K562 (cell line): ENCODE data around the gene RTN4. TPM values are rescaled to one million over a fixed set of nuclear protein-coding genes. Genes with fewer than 3 reads are reported as not detected.
A peak's percentile ranks its signal among the peaks of the same experiment; 100 is the strongest.

ENCODE experiments used
- ATAC-seq: fragments of 200-7000 bp; cut with Tn5 transposase; 3 replicates; pipeline ENCODE4 v1.9.1; 2020; ENCODE audit warnings: moderate library complexity
- BruUV-seq: library from RNA; stranded (reverse); fragments of 400-500 nt; replicated peaks from 2 replicates; lab custom pipeline; 2021; lab: Mats Ljungman, UMichigan
- CTCF ChIA-PET: fragments of 300-600 bp; formaldehyde crosslinking; extraction: SDS; loops from one replicate; lab custom pipeline; 2021; ENCODE audit warnings: low intra/inter-chr PET ratio; lab: Yijun Ruan, JAX
- POLR2A ChIA-PET: fragments of 300-600, 350-650 bp; sonication (Branson Sonifier 250); formaldehyde crosslinking; extraction: SDS; loops from one replicate; lab custom pipeline; 2021; ENCODE audit warnings: antibody characterized with exemption, inconsistent platforms; lab: Yijun Ruan, JAX
- DNase-seq, 4 experiments: peaks; one replicate each; pipeline versions ENCODE4 v3.0.0 to v3.0.0-alpha.2; 2011 to 2018; ENCODE audit warnings: low spot score in 3 of 4, mixed read lengths in 3 of 4; ENCODE audit errors: extremely low read depth in 1 of 4
- FAIRE-seq: peaks from 2 replicates; lab custom pipeline; 2011; peaks lifted over from hg19 to GRCh38; lab: Jason Lieb, UNC
- H2AFZ ChIP-seq: 2 replicates; pipeline ENCODE4 v1.6.0; 2011; ENCODE audit warnings: low read depth, low read length, control low read depth, inconsistent platforms
- H3K27ac ChIP-seq: fragments of 200-600 bp; 3 replicates; pipeline ENCODE4 v1.8.0; 2011; ENCODE audit warnings: low read depth, mild to moderate bottlenecking, control low read depth, inconsistent platforms, low read length, moderate library complexity, mixed read lengths; ENCODE audit errors: extremely low read depth
- H3K27me3 ChIP-seq, 2 experiments: fragments of 300-600 bp in 1 of 2; 2 replicates in 1 of 2; 3 replicates in 1 of 2; pipeline versions ENCODE4 v1.6.0 to v1.8.0; 2011; ENCODE audit warnings: inconsistent platforms in 2 of 2, low read length in 2 of 2, mild to moderate bottlenecking in 1 of 2, mixed read lengths in 1 of 2, moderate library complexity in 1 of 2; ENCODE audit not compliant: control insufficient read depth in 2 of 2, insufficient read depth in 2 of 2
- H3K36me3 ChIP-seq: fragments of 300-600 bp; 3 replicates; pipeline ENCODE4 v1.8.0; 2011; ENCODE audit warnings: mild to moderate bottlenecking, low read length, inconsistent platforms; ENCODE audit not compliant: control insufficient read depth, insufficient read depth
- H3K4me1 ChIP-seq, 2 experiments: fragments of 200-600 bp in 1 of 2; replicated peaks in 1 of 2; 2 replicates in 1 of 2; 3 replicates in 1 of 2; pipeline versions ENCODE4 v1.5.1 to v1.8.0; 2011; ENCODE audit warnings: inconsistent platforms in 2 of 2, low read length in 2 of 2, mild to moderate bottlenecking in 1 of 2, mixed read lengths in 1 of 2, moderate library complexity in 1 of 2; ENCODE audit not compliant: control insufficient read depth in 2 of 2, insufficient read depth in 2 of 2
- H3K4me2 ChIP-seq: 2 replicates; pipeline ENCODE4 v1.6.1; 2011; ENCODE audit warnings: low read length, control low read depth, inconsistent platforms, mixed read lengths; ENCODE audit not compliant: insufficient read depth
- H3K4me3 ChIP-seq: fragments of 200-600 bp; sonication (generic), shearing (Covaris generic); 2 replicates; pipeline ENCODE4 v1.5.1; 2016; ENCODE audit warnings: control low read depth, inconsistent platforms
- H3K79me2 ChIP-seq: fragments of 200-600 bp; 3 replicates; pipeline ENCODE4 v1.8.0; 2011; ENCODE audit warnings: low read length, inconsistent platforms; ENCODE audit not compliant: control insufficient read depth, insufficient read depth
- H3K9ac ChIP-seq, 2 experiments: 2 replicates each; pipeline versions ENCODE4 v1.6.0 to v1.6.1; 2011; ENCODE audit warnings: low read depth in 2 of 2, low read length in 2 of 2, control low read depth in 1 of 2, inconsistent platforms in 1 of 2, mild to moderate bottlenecking in 1 of 2, mixed read lengths in 1 of 2; ENCODE audit not compliant: insufficient read depth in 1 of 2
- H3K9me1 ChIP-seq: one replicate; pipeline ENCODE4 v1.6.0; 2011; ENCODE audit warnings: inconsistent platforms, mild to moderate bottlenecking, low read length, moderate library complexity; ENCODE audit not compliant: control insufficient read depth, insufficient read depth
- H3K9me3 ChIP-seq: replicated peaks from 2 replicates; pipeline ENCODE4 v1.5.1; 2011; ENCODE audit warnings: low read depth, low read length, inconsistent platforms; ENCODE audit not compliant: control insufficient read depth, insufficient read depth
- H4K20me1 ChIP-seq: replicated peaks from 2 replicates; pipeline ENCODE4 v1.6.1; 2011; ENCODE audit warnings: low read length, inconsistent platforms, mixed read lengths; ENCODE audit not compliant: control insufficient read depth, insufficient read depth
- C11orf30 ChIP-seq: fragments of 450-650 bp; IDR thresholded peaks from 2 replicates; pipeline ENCODE4 v1.6.1; 2016; ENCODE audit warnings: low read depth, mild to moderate bottlenecking
- CBX3 ChIP-seq, 2 experiments: IDR thresholded peaks; 1 replicate in 1 of 2; 2 replicates in 1 of 2; pipeline ENCODE4 v1.6.1; 2012; ENCODE audit warnings: inconsistent platforms in 2 of 2, low read length in 2 of 2, borderline replicate concordance in 1 of 2, control low read depth in 1 of 2
- KLF16 ChIP-seq: IDR thresholded peaks from 2 replicates; pipeline ENCODE4 v1.6.1; 2016; ENCODE audit warnings: antibody characterized with exemption
- NR4A1 ChIP-seq, 2 experiments: fragments of 250-450 bp in 1 of 2; fragments of 450-650 bp in 1 of 2; sonication (Bioruptor Pico) in 1 of 2; IDR thresholded peaks; 2 replicates each; pipeline versions ENCODE4 v1.4.0 to v1.6.1; 2016 to 2020; ENCODE audit warnings: mild to moderate bottlenecking in 2 of 2, missing compliant biosample characterization in 1 of 2, missing genetic modification characterization in 1 of 2, moderate library complexity in 1 of 2
- PKNOX1 ChIP-seq: fragments of 450-650 bp; IDR thresholded peaks from 2 replicates; pipeline ENCODE4 v1.6.1; 2016
- SIN3B ChIP-seq: fragments of 450-650 bp; IDR thresholded peaks from 2 replicates; pipeline ENCODE4 v1.6.1; 2017; ENCODE audit warnings: low read depth, mild to moderate bottlenecking, moderate library complexity
- ZBTB26 ChIP-seq: fragments of 450-650 bp; formaldehyde crosslinking; IDR thresholded peaks from 2 replicates; pipeline ENCODE4 v1.4.0; 2022; ENCODE audit warnings: missing genetic modification characterization
- ZNF316 ChIP-seq: fragments of 450-650 bp; IDR thresholded peaks from 2 replicates; pipeline ENCODE4 v1.6.1; 2016
- ZNF395 ChIP-seq: fragments of 200-800 bp; sonication (Bioruptor generic); IDR thresholded peaks from 2 replicates; pipeline ENCODE4 v1.6.1; 2017; ENCODE audit warnings: missing genetic modification characterization, missing compliant biosample characterization
- WGBS: fragments of 100-300 bp; shearing (Covaris generic); methylation state at CpG from one replicate; pipeline ENCODE4 v1.1.6; 2016; ENCODE audit warnings: low coverage, mixed read lengths; ENCODE audit not compliant: insufficient coverage; ENCODE audit errors: missing lambda C conversion rate; 5-methylcytosine and 5-hydroxymethylcytosine counted together
- in situ Hi-C: fragments of 300-500 bp; cut with MboI; formaldehyde crosslinking; loops from 4 replicates; pipeline ENCODE4 v1.15.0; 2018; ENCODE audit warnings: inconsistent platforms, mixed read lengths
- intact Hi-C: fragments of 100-400 bp; cut with micrococcal nuclease; formaldehyde crosslinking; loops from 2 replicates; pipeline ENCODE4 v1.14.2; 2022
- polyA plus RNA-seq, 8 experiments: library from polyadenylated mRNA; depleted of rRNA in 4 of 8; stranded (reverse) in 5 of 8; unstranded in 3 of 8; fragments of >200 nt; fragmentation: Nextera tagmentation in 2 of 8; fragmentation: Illumina TruSeq in 1 of 8; extraction: Ambion mirVana in 2 of 8; extraction: Trizol in 1 of 8; gene quantifications; 2 replicates each; pipeline versions ENCODE4 v1.2.1 to v1.2.3, GENCODE V29; 2011 to 2014; ENCODE audit warnings: inconsistent platforms in 1 of 8, missing spikeins in 1 of 8
- total RNA-seq, 7 experiments: library from RNA; depleted of rRNA in 6 of 7; stranded (reverse); fragments of >200 nt in 6 of 7; fragmentation: Illumina TruSeq in 2 of 7; extraction: Trizol in 2 of 7; gene quantifications; 2 replicates each; pipeline versions ENCODE4 v1.2.1 to v1.2.3, GENCODE V29; 2011 to 2021; ENCODE audit warnings: low replicate concordance in 1 of 7

Gene RTN4
- total and polyA plus RNA-seq, 9 of the 15 experiments (the other 6 are each of a cell fraction or from before 2014, with no cell fraction given), result 73.0 to 248 (median 116) TPM

GRCh38 chr2:55038428-55038827 lies 11.8 kb downstream of the RTN4 start (continued):
- TF ChIP-seq ZNF395 (CRISPR knock-in tag) (no peak), CBX3 (IDR thresholded peaks at IDR 0.05; ENCODE audit: borderline replicate concordance in 1 of 2, low read length in 2 of 2) (0 out of 3 replicates have a peak, but pooled peaks of 1 of the 2 experiments have one; percentile 43), NR4A1 (CRISPR knock-in tag; IDR thresholded peaks at IDR 0.05) (no peak), NR4A1 (tag; IDR thresholded peaks at IDR 0.05) (no peak), ZBTB26 (CRISPR knock-in tag) (no peak)

- H3K79me2 ChIP-seq, result peaks cover 100% of the 10 kb centered on the region
- no peak overlapping the region for H3K9ac ChIP-seq
- BruUV-seq, result no TSS peak
- no peaks in the 10 kb centered on the region for H3K9me1 ChIP-seq
- peaks cover 3% of the 10 kb centered on the region; the same call in 1 of the 2 replicates for H3K9me3 ChIP-seq
- peaks cover 26% of the 10 kb centered on the region for H3K36me3 ChIP-seq
- no peak overlapping the region for H3K4me2 ChIP-seq
- in situ Hi-C loops, result no loop called here
- FAIRE-seq, result no peak
- no peak overlapping the region for H3K4me3 ChIP-seq
- no peak overlapping the region for H2AFZ ChIP-seq
- no peak for TF ChIP-seq KLF16
- no peak for TF ChIP-seq SIN3B
- peak; percentile 35; the same call in 1 of the 2 replicates for TF ChIP-seq PKNOX1
- peak; percentile 52; the same call in 1 of the 2 replicates for TF ChIP-seq ZNF316
- peak; percentile 39; the same call in 1 of the 2 replicates for TF ChIP-seq C11orf30
- peaks cover 7 to 32% of the 10 kb centered on the region in 2 experiments; a peak in 4 of 5 replicates for H3K4me1 ChIP-seq
- peaks cover 60% of the 10 kb centered on the region for H4K20me1 ChIP-seq
- DNase-seq, result no peak
- ATAC-seq, result no peak
- WGBS, result 11% methylated on average over 2 of the region's 2 CpGs
- ChIA-PET POLR2A (interaction anchor here (0.7 to 1.5 kb wide), 2 partner anchors 10 to 80 kb away, joined by 3 read pairs; no protein-coding TSS in a partner anchor), CTCF (no interaction called here)
- H3K27ac ChIP-seq, result no peak overlapping the region
- intact Hi-C loops, result no loop called here
- H3K27me3 ChIP-seq, result no peaks in the 10 kb centered on the region
These were observed 14.5 kb downstream of the RTN4 start for GRCh38 chr2:55035716-55036115.
